Measurements from ENCODE around the gene MNAT1. TPM values are rescaled to one million over a fixed set of nuclear protein-coding genes. Genes with fewer than 3 reads are reported as not detected.
"Not testable (repeated sequence)": the region's sequence is repeated elsewhere in the genome, so short reads cannot be mapped to it uniquely, and the experiment has no call there.

Gene MNAT1
- polyA plus RNA-seq, 1 of the 3 experiments (the other 2 are of a cell fraction): 38.9 TPM

DNA sequence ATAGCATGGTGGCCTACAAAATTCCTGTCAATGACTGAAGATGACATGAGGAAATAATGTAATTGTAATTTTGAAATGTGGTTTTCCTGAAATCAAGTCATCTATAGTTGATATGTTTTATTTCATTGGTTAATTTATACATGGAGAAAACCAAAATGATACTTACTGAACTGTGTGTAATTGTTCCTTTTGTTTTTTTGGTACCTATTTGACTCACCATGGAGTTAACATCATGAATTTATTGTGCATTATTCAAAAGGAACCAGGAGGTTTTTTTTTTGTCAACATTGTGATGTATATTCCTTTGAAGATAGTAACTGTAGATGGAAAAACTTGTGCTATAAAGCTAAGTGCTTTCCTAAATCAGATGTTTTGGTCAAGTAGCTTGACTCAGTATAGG is 46.0 kb downstream of the MNAT1 start:
- POLR2A ChIA-PET: not testable (repeated sequence)

DNA sequence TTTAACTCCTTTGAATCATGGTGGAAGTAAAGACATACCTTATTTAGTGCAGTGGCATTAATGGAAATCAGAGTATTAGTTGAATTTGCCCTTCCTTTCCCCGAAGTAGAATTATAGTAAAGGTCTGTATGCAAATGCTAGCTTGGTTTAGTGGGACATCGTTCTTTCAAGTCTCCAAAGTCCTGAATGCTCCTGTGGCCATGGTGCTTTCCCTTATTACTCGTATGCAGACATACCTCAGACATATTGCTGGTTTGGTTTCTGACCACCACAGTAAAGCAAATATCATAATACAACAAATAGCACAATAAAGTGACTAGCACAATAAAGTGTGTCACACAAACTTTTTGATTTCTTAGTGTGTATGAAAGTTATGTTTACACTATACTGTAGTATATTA is 52.3 kb downstream of the MNAT1 start:
- Histone ChIP-seq H4K20me1 (ENCODE audit: insufficient read depth) (no peaks in the 10 kb centered on the region), H3K9ac (no peak overlapping the region), H3K9me2 (no peaks in the 10 kb centered on the region), H3K9me3 (no peaks in the 10 kb centered on the region), H3K4me2 (no peak overlapping the region), H3K27ac (ENCODE audit: low read depth in 2 of 2, low read length in 1 of 2) (no peak overlapping the region), H3K4me3 (ENCODE audit: low read depth in 2 of 2, low read length in 1 of 2) (no peak overlapping the region), H3K36me3 (replicated peaks in 1 of 2; ENCODE audit: control insufficient read depth in 1 of 2, insufficient read depth in 2 of 2, low read length in 1 of 2) (peaks cover 3 to 31% of the 10 kb centered on the region in 2 experiments), H3F3A (replicated peaks; ENCODE audit: insufficient read depth) (no peaks in the 10 kb centered on the region), H3K27me3 (ENCODE audit: insufficient read depth) (no peaks in the 10 kb centered on the region), H3K4me1 (ENCODE audit: control insufficient read depth in 1 of 2, insufficient read depth in 2 of 2, low read depth in 1 of 2, low read length in 1 of 2) (no peaks in the 10 kb centered on the region; a peak in 1 of 4 replicates), H3K79me2 (ENCODE audit: insufficient read depth) (peaks cover 49% of the 10 kb centered on the region), H2AFZ (ENCODE audit: low read depth) (no peak overlapping the region)
- ChIA-PET CTCF (no interaction called here), POLR2A (no interaction called here)
- 98% methylated on average over 3 of the region's 3 CpGs for WGBS (ENCODE audit: low lambda C conversion rate)
- no peak for DNase-seq
- TF ChIP-seq SMC3 (IDR thresholded peaks at IDR 0.05; ENCODE audit: low read depth, low read length) (no peak), MXI1 (IDR thresholded peaks at IDR 0.05; ENCODE audit: low read depth, low read length) (no peak)
- TF ChIP-seq, protein P1, sequence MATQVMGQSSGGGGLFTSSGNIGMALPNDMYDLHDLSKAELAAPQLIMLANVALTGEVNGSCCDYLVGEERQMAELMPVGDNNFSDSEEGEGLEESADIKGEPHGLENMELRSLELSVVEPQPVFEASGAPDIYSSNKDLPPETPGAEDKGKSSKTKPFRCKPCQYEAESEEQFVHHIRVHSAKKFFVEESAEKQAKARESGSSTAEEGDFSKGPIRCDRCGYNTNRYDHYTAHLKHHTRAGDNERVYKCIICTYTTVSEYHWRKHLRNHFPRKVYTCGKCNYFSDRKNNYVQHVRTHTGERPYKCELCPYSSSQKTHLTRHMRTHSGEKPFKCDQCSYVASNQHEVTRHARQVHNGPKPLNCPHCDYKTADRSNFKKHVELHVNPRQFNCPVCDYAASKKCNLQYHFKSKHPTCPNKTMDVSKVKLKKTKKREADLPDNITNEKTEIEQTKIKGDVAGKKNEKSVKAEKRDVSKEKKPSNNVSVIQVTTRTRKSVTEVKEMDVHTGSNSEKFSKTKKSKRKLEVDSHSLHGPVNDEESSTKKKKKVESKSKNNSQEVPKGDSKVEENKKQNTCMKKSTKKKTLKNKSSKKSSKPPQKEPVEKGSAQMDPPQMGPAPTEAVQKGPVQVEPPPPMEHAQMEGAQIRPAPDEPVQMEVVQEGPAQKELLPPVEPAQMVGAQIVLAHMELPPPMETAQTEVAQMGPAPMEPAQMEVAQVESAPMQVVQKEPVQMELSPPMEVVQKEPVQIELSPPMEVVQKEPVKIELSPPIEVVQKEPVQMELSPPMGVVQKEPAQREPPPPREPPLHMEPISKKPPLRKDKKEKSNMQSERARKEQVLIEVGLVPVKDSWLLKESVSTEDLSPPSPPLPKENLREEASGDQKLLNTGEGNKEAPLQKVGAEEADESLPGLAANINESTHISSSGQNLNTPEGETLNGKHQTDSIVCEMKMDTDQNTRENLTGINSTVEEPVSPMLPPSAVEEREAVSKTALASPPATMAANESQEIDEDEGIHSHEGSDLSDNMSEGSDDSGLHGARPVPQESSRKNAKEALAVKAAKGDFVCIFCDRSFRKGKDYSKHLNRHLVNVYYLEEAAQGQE (IDR thresholded peaks at IDR 0.05; ENCODE audit: low read depth, low read length): no peak
- TF ChIP-seq, protein P2, sequence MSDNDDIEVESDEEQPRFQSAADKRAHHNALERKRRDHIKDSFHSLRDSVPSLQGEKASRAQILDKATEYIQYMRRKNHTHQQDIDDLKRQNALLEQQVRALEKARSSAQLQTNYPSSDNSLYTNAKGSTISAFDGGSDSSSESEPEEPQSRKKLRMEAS (IDR thresholded peaks at IDR 0.05; ENCODE audit: low read depth): no peak

More for the DNA sequence above, 46.0 kb downstream of the MNAT1 start:
- H3K9me3 ChIP-seq; H2AFZ ChIP-seq (ENCODE audit: low read depth); CTCF ChIA-PET; DNase-seq; H4K20me1 ChIP-seq (ENCODE audit: insufficient read depth); H3K4me3 ChIP-seq (ENCODE audit: low read depth in 2 of 2, low read length in 1 of 2); H3K9me2 ChIP-seq; H3K36me3 ChIP-seq (replicated peaks in 1 of 2; ENCODE audit: control insufficient read depth in 1 of 2, insufficient read depth in 2 of 2, low read length in 1 of 2); H3K27ac ChIP-seq (ENCODE audit: low read depth in 2 of 2, low read length in 1 of 2); H3K9ac ChIP-seq; H3K4me2 ChIP-seq; H3K27me3 ChIP-seq (ENCODE audit: insufficient read depth): not testable (repeated sequence)
- H3K4me1 ChIP-seq (ENCODE audit: control insufficient read depth in 1 of 2, insufficient read depth in 2 of 2, low read depth in 1 of 2, low read length in 1 of 2): peaks cover 0 to 16% of the 10 kb centered on the region in 2 experiments; a peak in 3 of 4 replicates
- H3F3A ChIP-seq (replicated peaks; ENCODE audit: insufficient read depth): peaks cover 17% of the 10 kb centered on the region
- H3K79me2 ChIP-seq (ENCODE audit: insufficient read depth): peaks cover 80% of the 10 kb centered on the region

DNA sequence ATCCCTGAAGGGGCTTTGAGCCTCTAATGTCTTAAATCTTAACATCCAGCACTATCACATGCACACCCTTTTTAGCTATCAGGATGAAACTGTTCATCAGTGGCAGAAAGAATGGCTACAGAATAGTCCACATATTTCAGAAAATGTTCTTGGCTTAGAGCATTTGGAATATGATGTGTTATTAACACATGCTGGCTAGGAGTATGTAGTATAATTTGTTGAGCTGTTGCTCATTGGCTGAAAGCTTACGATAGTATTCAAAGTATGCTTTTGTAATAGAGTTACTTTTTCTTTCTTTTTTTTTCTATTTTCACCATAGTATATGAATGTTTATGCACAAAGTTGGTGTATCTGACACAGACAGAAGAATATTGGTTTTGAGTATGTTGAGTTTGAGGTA is 55.1 kb downstream of the MNAT1 start:
- no peak overlapping the region for H2AFZ ChIP-seq (ENCODE audit: low read depth)
- no peak overlapping the region for H3K27ac ChIP-seq (ENCODE audit: low read depth in 2 of 2, low read length in 1 of 2)
- CTCF ChIA-PET: interaction anchor here (1.1 kb wide), 1 partner anchor 19 kb away, joined by 3 read pairs; no protein-coding TSS in a partner anchor
- H3K79me2 ChIP-seq (ENCODE audit: insufficient read depth): peaks cover 35% of the 10 kb centered on the region
- POLR2A ChIA-PET: no interaction called here
- no peaks in the 10 kb centered on the region for H3K4me1 ChIP-seq (ENCODE audit: control insufficient read depth in 1 of 2, insufficient read depth in 2 of 2, low read depth in 1 of 2, low read length in 1 of 2)
- TF ChIP-seq, protein P3, sequence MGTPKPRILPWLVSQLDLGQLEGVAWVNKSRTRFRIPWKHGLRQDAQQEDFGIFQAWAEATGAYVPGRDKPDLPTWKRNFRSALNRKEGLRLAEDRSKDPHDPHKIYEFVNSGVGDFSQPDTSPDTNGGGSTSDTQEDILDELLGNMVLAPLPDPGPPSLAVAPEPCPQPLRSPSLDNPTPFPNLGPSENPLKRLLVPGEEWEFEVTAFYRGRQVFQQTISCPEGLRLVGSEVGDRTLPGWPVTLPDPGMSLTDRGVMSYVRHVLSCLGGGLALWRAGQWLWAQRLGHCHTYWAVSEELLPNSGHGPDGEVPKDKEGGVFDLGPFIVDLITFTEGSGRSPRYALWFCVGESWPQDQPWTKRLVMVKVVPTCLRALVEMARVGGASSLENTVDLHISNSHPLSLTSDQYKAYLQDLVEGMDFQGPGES (IDR thresholded peaks at IDR 0.05; ENCODE audit: low read depth, low read length): no peak
- H3K36me3 ChIP-seq (replicated peaks in 1 of 2; ENCODE audit: control insufficient read depth in 1 of 2, insufficient read depth in 2 of 2, low read length in 1 of 2): peaks cover 3 to 35% of the 10 kb centered on the region in 2 experiments
- WGBS (ENCODE audit: low lambda C conversion rate): 100% methylated on average over 1 of the region's 1 CpG
- H3K27me3 ChIP-seq (ENCODE audit: insufficient read depth): no peaks in the 10 kb centered on the region
- H3K4me2 ChIP-seq: no peak overlapping the region
- no peak overlapping the region for H3K4me3 ChIP-seq (ENCODE audit: low read depth in 2 of 2, low read length in 1 of 2)
- H4K20me1 ChIP-seq (ENCODE audit: insufficient read depth): no peaks in the 10 kb centered on the region
- H3F3A ChIP-seq (replicated peaks; ENCODE audit: insufficient read depth): no peaks in the 10 kb centered on the region
- no peaks in the 10 kb centered on the region for H3K9me3 ChIP-seq
- no peak for DNase-seq
- no peaks in the 10 kb centered on the region for H3K9me2 ChIP-seq
- H3K9ac ChIP-seq: no peak overlapping the region
